HepG2 (cell line): ENCODE data around the gene DDAH1. TPM values are rescaled to one million over a fixed set of nuclear protein-coding genes. Genes with fewer than 3 reads are reported as not detected.
A peak's percentile ranks its signal among the peaks of the same experiment; 100 is the strongest.

Experiments used
- ELF1 ChIP-seq: sonication (generic); formaldehyde crosslinking; IDR thresholded peaks from 2 replicates; pipeline ENCODE4 v1.4.0; 2020; ENCODE audit warnings: missing genetic modification reagents
- GATAD1 ChIP-seq: IDR thresholded peaks from 2 replicates; pipeline ENCODE4 v1.6.1; 2016; ENCODE audit warnings: missing genetic modification reagents, missing compliant biosample characterization
- HIVEP1 ChIP-seq: sonication (generic); formaldehyde crosslinking; IDR thresholded peaks from 2 replicates; pipeline ENCODE4 v1.4.0; 2020; ENCODE audit warnings: mild to moderate bottlenecking, missing genetic modification reagents
- HMG20B ChIP-seq: conservative IDR thresholded peaks from 2 replicates; pipeline ENCODE4 v1.6.1; 2016; ENCODE audit warnings: missing genetic modification reagents, missing compliant biosample characterization
- HOXA5 ChIP-seq: sonication (generic); formaldehyde crosslinking; IDR thresholded peaks from 2 replicates; pipeline ENCODE4 v1.4.0; 2020; ENCODE audit warnings: missing genetic modification reagents
- KAT8 ChIP-seq: IDR thresholded peaks from 2 replicates; pipeline ENCODE4 v1.6.1; 2016; ENCODE audit warnings: missing genetic modification reagents, missing compliant biosample characterization
- SPEN ChIP-seq: sonication (generic); formaldehyde crosslinking; IDR thresholded peaks from 2 replicates; pipeline ENCODE4 v1.5.1; 2020; ENCODE audit warnings: low read depth, mild to moderate bottlenecking, missing genetic modification reagents
- ZBTB21 ChIP-seq: sonication (generic); formaldehyde crosslinking; IDR thresholded peaks from 2 replicates; pipeline ENCODE4 v1.4.0; 2020; ENCODE audit warnings: missing genetic modification reagents
- ZFY ChIP-seq: sonication (generic); formaldehyde crosslinking; IDR thresholded peaks from 2 replicates; pipeline ENCODE4 v1.4.0; 2020; ENCODE audit warnings: missing genetic modification reagents
- ZNF646 ChIP-seq: sonication (generic); formaldehyde crosslinking; IDR thresholded peaks from 2 replicates; pipeline ENCODE4 v1.9.0; 2021; ENCODE audit warnings: mild to moderate bottlenecking, missing genetic modification reagents
- ZNF766 ChIP-seq: sonication (generic); formaldehyde crosslinking; IDR thresholded peaks from 2 replicates; pipeline ENCODE4 v1.5.0; 2020; ENCODE audit warnings: missing genetic modification reagents, borderline replicate concordance
- ZNF780A ChIP-seq: sonication (generic); formaldehyde crosslinking; IDR thresholded peaks from 2 replicates; pipeline ENCODE4 v1.8.0; 2022; ENCODE audit warnings: mild to moderate bottlenecking, missing genetic modification reagents, moderate library complexity
- polyA plus RNA-seq, 8 experiments: library from polyadenylated mRNA; depleted of rRNA in 3 of 8; stranded (reverse) in 7 of 8; unstranded in 1 of 8; fragments of >200 nt; fragmentation: Illumina TruSeq in 4 of 8; extraction: Trizol in 4 of 8; gene quantifications; 2 replicates each; pipeline versions ENCODE4 v1.2.1 to v1.2.3, GENCODE V29; 2011 to 2016; ENCODE audit warnings: low read depth in 4 of 8, missing spikeins in 1 of 8, mixed read lengths in 1 of 8; ENCODE audit not compliant: insufficient read depth in 1 of 8
- total RNA-seq, 5 experiments: library from RNA; depleted of rRNA; stranded (reverse); fragments of >200 nt; fragmentation: Illumina TruSeq; extraction: Trizol; gene quantifications; 2 replicates each; pipeline ENCODE4 v1.2.3, GENCODE V29; 2016; ENCODE audit warnings: low read depth in 1 of 5
- TF ChIP-seq, protein P1 (sequence below), 2 experiments: fragments of 450-650 bp in 1 of 2; sonication (generic) in 1 of 2; formaldehyde crosslinking in 1 of 2; IDR thresholded peaks; 2 replicates each; pipeline versions ENCODE4 v1.6.1 to v1.8.0; 2016 to 2022; ENCODE audit warnings: antibody characterized with exemption in 1 of 2, mild to moderate bottlenecking in 1 of 2, missing genetic modification reagents in 1 of 2
- TF ChIP-seq, protein P2 (sequence below): IDR thresholded peaks from 2 replicates; pipeline ENCODE4 v1.6.1; 2016; ENCODE audit warnings: missing biosample characterization, missing genetic modification reagents, low read depth

Gene DDAH1
- total and polyA plus RNA-seq, 2 of the 13 experiments (the other 11 are each of a cell fraction or from before 2014, with no cell fraction given), result 39.7 to 64.4 TPM

- TF ChIP-seq ZNF646 (CRISPR knock-in tag) (no peak), ZBTB21 (CRISPR knock-in tag) (no peak), ELF1 (0 out of 2 replicates have a peak, but pooled peaks have one; percentile 17), ZNF766 (CRISPR knock-in tag) (no peak), HIVEP1 (no peak), SPEN (CRISPR knock-in tag) (no peak), ZFY (no peak), GATAD1 (CRISPR knock-in tag) (0 out of 2 replicates have a peak, but pooled peaks have one; percentile 27), HMG20B (CRISPR knock-in tag) (no peak), KAT8 (0 out of 2 replicates have a peak, but pooled peaks have one; percentile 15), HOXA5 (no peak), ZNF780A (CRISPR knock-in tag) (no peak)
- TF ChIP-seq, protein P1, sequence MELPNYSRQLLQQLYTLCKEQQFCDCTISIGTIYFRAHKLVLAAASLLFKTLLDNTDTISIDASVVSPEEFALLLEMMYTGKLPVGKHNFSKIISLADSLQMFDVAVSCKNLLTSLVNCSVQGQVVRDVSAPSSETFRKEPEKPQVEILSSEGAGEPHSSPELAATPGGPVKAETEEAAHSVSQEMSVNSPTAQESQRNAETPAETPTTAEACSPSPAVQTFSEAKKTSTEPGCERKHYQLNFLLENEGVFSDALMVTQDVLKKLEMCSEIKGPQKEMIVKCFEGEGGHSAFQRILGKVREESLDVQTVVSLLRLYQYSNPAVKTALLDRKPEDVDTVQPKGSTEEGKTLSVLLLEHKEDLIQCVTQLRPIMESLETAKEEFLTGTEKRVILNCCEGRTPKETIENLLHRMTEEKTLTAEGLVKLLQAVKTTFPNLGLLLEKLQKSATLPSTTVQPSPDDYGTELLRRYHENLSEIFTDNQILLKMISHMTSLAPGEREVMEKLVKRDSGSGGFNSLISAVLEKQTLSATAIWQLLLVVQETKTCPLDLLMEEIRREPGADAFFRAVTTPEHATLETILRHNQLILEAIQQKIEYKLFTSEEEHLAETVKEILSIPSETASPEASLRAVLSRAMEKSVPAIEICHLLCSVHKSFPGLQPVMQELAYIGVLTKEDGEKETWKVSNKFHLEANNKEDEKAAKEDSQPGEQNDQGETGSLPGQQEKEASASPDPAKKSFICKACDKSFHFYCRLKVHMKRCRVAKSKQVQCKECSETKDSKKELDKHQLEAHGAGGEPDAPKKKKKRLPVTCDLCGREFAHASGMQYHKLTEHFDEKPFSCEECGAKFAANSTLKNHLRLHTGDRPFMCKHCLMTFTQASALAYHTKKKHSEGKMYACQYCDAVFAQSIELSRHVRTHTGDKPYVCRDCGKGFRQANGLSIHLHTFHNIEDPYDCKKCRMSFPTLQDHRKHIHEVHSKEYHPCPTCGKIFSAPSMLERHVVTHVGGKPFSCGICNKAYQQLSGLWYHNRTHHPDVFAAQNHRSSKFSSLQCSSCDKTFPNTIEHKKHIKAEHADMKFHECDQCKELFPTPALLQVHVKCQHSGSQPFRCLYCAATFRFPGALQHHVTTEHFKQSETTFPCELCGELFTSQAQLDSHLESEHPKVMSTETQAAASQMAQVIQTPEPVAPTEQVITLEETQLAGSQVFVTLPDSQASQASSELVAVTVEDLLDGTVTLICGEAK (IDR thresholded peaks at IDR 0.05), result no peak
- TF ChIP-seq, protein P1 (CRISPR knock-in tag; IDR thresholded peaks at IDR 0.05), result no peak
- TF ChIP-seq, protein P2, sequence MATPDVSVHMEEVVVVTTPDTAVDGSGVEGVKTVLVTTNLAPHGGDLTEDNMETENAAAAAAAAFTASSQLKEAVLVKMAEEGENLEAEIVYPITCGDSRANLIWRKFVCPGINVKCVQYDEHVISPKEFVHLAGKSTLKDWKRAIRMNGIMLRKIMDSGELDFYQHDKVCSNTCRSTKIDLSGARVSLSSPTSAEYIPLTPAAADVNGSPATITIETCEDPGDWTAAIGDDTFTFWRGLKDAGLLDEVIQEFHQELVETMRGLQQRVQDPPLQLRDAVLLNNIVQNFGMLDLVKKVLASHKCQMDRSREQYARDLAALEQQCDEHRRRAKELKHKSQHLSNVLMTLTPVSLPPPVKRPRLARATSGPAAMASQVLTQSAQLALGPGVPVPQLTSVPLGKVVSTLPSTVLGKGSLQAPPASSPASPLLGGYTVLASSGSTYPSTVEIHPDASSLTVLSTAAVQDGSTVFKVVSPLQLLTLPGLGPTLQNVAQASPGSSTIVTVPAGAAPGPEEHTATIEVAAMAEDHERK, result no peak
Observed at GRCh38 chr1:85325920-85326319, 139.0 kb downstream of the DDAH1 start (continued).
